SJCRH30 (cell line): ENCODE measurements around the gene GPR87. TPM values are rescaled to one million over a fixed set of nuclear protein-coding genes. Genes with fewer than 3 reads are reported as not detected.

Experiments
- DNase-seq, 2 experiments: peaks; one replicate each; pipeline ENCODE4 v3.0.0-alpha.2; 2015 to 2020
- H3K27ac ChIP-seq: fragments of 250-450 bp; sonication (Bioruptor Pico); 2 replicates; pipeline ENCODE4 v1.5.1; 2020; ENCODE audit warnings: mild to moderate bottlenecking, moderate library complexity
- H3K27me3 ChIP-seq: fragments of 250-450 bp; sonication (Bioruptor Pico); 2 replicates; pipeline ENCODE4 v1.5.1; 2020; ENCODE audit warnings: mild to moderate bottlenecking, moderate library complexity
- H3K36me3 ChIP-seq: fragments of 250-450 bp; sonication (Bioruptor Pico); 2 replicates; pipeline ENCODE4 v1.5.1; 2020; ENCODE audit warnings: mild to moderate bottlenecking, moderate library complexity
- H3K4me1 ChIP-seq: fragments of 250-450 bp; sonication (Bioruptor Pico); 2 replicates; pipeline ENCODE4 v1.5.1; 2020; ENCODE audit warnings: mild to moderate bottlenecking, moderate library complexity
- H3K4me3 ChIP-seq: fragments of 250-450 bp; sonication (Bioruptor Pico); 2 replicates; pipeline ENCODE4 v1.5.1; 2020; ENCODE audit warnings: mild to moderate bottlenecking, moderate library complexity
- H3K9me3 ChIP-seq: fragments of 250-450 bp; sonication (Bioruptor Pico); replicated peaks from 2 replicates; pipeline ENCODE4 v1.5.1; 2020; ENCODE audit warnings: mild to moderate bottlenecking, moderate library complexity
- total RNA-seq: library from RNA; depleted of rRNA; stranded (reverse); fragments of >200 nt; shearing (Covaris generic); gene quantifications from 2 replicates; pipeline ENCODE4 v1.2.3, GENCODE V29; 2014

The GPR87 gene
- total RNA-seq, 1 experiment from 2014 or later = not detected

DNA sequence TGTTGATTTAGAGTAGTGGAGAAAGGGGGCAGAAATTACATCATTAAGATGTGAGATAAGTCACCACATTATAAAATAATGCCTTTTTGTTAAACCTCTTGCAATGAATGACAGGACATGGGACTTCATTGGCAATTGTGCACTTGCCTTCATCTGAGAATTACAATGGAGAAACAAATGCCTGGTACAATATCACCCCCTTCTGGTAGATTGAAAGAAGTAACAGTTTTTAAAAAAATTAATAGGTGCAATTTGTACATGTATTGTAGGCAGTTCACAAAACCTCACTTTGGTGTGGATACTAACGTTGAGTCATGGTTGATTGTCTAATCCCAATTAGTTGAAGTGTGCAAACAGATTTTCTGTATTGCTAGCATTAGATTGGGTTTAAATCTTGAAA lies 33.7 kb downstream of the GPR87 start:
- peak in 1 of 2 experiments; percentile 59 for DNase-seq
- Histone ChIP-seq H3K4me1 (no peaks in the 10 kb centered on the region), H3K27me3 (no peaks in the 10 kb centered on the region), H3K9me3 (no peaks in the 10 kb centered on the region), H3K4me3 (no peak overlapping the region), H3K27ac (no peak overlapping the region), H3K36me3 (no peaks in the 10 kb centered on the region)

DNA sequence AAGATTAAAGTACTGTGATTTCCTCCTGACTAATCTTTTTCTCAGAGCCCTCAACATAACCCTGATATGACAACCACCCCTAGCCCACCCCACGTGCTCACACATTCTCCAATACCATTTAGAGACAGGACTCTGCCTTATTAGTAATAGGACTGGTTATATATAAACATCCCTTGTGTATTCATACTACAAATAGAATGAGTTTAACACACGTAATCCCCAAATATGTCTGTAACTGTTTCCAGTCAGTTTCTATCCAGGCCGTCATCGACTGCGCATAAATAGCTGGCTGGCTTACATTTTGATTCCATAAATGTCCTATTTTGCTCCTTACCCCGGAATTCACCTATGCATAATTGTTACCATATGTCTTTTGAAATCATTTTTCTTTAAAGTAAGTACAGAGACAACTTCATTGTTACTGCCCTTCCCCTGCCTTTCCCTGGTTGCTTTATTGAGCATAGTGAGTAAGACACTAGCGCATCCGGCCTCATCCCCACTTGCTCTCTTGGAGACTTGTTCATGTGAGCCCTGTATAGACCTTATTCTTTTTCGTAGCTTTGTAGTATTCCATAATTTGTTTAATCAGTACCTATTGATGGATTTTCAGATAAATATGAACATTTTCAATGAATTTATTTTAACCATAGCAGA lies 34.8 kb downstream of the GPR87 start:
- H3K4me3 ChIP-seq = no peak overlapping the region
- H3K9me3 ChIP-seq = no peaks in the 10 kb centered on the region
- H3K27me3 ChIP-seq = no peaks in the 10 kb centered on the region
- DNase-seq = no peak
- no peak overlapping the region for H3K27ac ChIP-seq
- no peaks in the 10 kb centered on the region for H3K4me1 ChIP-seq
- H3K36me3 ChIP-seq = no peaks in the 10 kb centered on the region

DNA sequence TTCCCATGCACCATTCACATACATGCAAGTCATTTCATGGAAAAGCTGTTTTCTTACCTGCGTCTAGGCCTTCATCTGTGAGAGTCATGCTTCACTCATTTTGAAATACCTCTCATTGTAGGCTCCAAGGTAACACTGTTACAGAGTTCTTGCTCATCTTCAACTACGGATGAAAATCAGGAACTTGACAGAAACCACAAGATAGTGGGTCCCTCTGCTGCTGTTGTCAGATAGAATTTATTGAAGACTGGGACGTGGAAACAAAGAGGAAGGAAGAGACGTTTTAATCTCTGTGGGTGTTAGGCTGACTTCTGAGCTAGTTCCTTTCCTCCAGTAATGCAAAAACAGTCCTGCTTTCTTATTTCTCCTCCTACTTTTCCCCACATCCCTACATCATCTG lies 38.4 kb downstream of the GPR87 start, which contains the start of gene P2RY14:
TSS of gene P2RY14 (minus strand) at position 313 of the 400 bp plus-strand sequence. CDS start 64,226 bp downstream, outside the sequence.
- H3K9me3 ChIP-seq = no peaks in the 10 kb centered on the region
- H3K4me1 ChIP-seq = no peaks in the 10 kb centered on the region
- no peaks in the 10 kb centered on the region for H3K27me3 ChIP-seq
- no peak within 1 kb of the TSS for H3K27ac ChIP-seq
- no peak for DNase-seq
- no peaks in the 10 kb centered on the region for H3K36me3 ChIP-seq
- H3K4me3 ChIP-seq = no peak within 1 kb of the TSS

DNA sequence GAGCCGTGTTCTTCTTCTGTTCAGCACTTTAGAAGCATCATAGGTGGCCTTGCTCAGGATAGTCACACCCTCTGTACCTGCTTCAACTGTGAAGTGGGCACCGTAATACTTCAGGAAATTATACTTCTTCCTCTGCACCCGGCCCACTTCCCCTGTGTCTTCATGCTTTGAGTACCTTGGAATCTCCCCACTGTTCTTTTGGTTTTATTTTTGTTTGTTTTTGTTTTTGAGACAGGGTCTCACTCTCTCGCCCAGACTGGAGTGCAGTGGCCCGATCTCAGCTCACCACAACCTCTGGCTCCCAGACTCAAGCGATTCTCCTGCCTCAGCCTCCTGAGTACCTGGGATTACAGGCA lies 40.0 kb downstream of the GPR87 start:
- no peaks in the 10 kb centered on the region for H3K36me3 ChIP-seq
- H3K4me1 ChIP-seq = no peaks in the 10 kb centered on the region
- H3K27me3 ChIP-seq = no peaks in the 10 kb centered on the region
- no peak overlapping the region for H3K27ac ChIP-seq
- H3K9me3 ChIP-seq = no peaks in the 10 kb centered on the region
- no peak for DNase-seq
- H3K4me3 ChIP-seq = no peak overlapping the region

DNA sequence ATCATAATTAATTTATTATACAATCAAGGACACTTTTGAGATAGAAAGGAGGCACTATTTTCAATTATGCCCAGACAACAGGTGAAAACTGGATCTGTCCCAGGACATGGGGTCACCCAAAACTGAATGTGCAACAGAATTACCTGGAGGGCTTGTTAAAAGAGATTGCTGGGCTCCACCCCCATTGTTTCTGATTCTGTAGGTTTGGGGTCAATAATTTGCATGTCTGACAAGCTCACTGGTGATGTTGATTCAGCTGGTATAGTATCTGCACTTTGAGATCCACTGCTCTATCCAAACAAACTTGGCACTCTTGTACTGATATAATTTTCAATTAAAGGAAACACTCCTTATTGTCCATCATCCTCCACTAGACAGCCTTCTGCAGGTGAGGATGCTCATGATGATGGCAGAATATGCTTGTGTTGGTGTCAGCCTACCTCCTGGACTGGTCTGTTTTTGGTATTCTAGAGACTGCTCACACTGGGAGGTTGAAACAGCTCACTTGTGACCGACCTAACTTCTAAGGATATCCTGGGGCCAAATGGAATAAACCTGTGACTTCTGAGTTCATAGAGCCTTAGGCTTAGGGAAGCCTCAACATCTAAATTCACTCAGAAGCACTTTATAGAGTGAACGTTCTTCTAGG lies 40.5 kb downstream of the GPR87 start:
- no peaks in the 10 kb centered on the region for H3K9me3 ChIP-seq
- H3K4me3 ChIP-seq = no peak overlapping the region
- DNase-seq = no peak
- no peaks in the 10 kb centered on the region for H3K4me1 ChIP-seq
- H3K27ac ChIP-seq = no peak overlapping the region
- no peaks in the 10 kb centered on the region for H3K36me3 ChIP-seq
- H3K27me3 ChIP-seq = no peaks in the 10 kb centered on the region

DNA sequence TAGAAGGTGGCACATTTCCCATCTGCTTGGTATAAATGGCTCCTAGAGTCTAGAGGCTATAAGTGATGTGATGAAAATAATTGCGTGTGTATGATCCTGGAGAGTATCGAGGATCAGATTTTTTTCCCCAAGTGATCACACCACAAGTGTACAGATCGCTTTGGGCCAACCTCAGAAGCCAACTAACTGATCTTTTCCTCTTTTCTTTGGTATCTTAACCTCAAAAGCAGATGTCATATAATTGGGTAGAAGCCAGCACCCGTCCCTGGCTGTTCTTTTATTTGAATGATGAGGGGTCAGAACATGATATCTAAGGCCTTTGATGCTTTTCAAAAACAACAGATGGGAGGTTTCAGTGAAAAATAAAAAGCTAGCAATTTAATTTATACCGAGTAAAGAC lies 41.5 kb downstream of the GPR87 start:
- no peaks in the 10 kb centered on the region for H3K27me3 ChIP-seq
- DNase-seq = no peak

DNA sequence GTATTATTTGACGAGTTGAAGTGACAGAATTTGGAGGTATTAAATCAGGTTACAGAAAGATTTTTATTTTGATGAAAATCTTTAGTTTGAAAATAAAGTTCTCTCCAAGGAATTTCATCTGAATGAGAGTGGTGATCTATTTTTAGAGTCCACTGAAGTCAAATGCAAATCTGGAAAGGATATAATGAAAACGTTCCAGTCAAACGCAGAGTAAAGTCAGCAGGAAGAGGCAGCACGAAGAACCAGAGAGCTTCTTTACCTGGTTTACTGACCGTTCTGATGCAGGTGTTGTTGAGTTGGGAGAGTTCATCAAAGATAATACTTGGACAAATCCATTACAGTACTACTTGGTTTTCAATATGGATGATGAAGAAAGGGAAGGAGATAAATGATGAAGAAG lies 47.0 kb downstream of the GPR87 start:
- Histone ChIP-seq H3K36me3 (no peaks in the 10 kb centered on the region), H3K9me3 (no peaks in the 10 kb centered on the region), H3K27me3 (no peaks in the 10 kb centered on the region), H3K4me3 (no peak overlapping the region), H3K27ac (no peak overlapping the region), H3K4me1 (no peaks in the 10 kb centered on the region)
- no peak for DNase-seq

More for the DNA sequence above, 41.5 kb downstream of the GPR87 start:
- no peak overlapping the region for H3K27ac ChIP-seq
- H3K4me3 ChIP-seq = no peak overlapping the region
- no peaks in the 10 kb centered on the region for H3K9me3 ChIP-seq
- no peaks in the 10 kb centered on the region for H3K36me3 ChIP-seq
- H3K4me1 ChIP-seq = no peaks in the 10 kb centered on the region

DNA sequence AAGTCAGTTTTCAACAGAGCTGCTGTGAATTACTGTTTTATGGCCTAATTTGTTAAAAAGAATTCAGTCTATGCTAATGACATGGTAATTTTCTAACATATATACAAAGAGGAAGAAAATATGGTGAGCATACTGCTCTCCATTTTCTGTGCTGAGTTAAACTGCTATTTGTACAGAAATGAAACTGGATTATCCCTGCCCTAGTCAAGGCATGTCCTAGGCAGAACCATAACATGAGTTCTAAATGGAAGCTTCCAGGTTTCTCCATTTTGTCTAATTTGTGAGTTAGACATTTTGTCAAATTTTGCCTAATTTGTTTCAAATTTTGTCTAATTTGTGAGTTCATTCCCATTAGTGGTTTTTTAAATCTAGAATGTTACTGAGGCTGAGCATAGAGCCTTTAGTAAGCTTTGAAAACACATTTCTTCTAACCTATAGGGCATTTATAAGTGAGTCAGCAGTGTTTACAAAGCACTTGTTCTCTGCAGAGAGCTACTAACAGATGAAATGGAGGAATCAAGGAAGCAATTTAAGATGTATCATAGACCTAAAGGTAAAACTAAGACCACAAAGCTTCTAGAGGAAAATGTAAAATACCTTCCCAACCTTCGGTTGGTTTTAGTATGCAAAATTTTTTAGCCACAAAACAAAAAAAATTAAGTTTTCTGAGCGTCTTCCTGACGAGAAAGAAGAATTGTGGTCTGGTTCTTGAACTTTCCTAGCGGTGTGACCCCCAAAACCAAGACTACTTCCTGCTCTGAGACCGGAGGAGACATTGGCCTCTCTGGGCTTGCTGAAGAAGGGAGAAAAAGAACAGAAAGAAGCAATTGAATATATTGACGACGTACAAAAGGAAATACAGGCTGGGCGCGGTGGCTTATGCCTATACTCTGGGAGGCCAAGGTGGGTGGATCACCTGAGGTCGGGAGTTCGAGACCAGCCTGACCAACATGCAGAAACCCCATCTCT lies 48.1 kb downstream of the GPR87 start:
- no peak overlapping the region for H3K27ac ChIP-seq
- H3K27me3 ChIP-seq = no peaks in the 10 kb centered on the region
- H3K4me3 ChIP-seq = no peak overlapping the region
- no peaks in the 10 kb centered on the region for H3K9me3 ChIP-seq
- no peaks in the 10 kb centered on the region for H3K4me1 ChIP-seq
- H3K36me3 ChIP-seq = no peaks in the 10 kb centered on the region
- DNase-seq = no peak

DNA sequence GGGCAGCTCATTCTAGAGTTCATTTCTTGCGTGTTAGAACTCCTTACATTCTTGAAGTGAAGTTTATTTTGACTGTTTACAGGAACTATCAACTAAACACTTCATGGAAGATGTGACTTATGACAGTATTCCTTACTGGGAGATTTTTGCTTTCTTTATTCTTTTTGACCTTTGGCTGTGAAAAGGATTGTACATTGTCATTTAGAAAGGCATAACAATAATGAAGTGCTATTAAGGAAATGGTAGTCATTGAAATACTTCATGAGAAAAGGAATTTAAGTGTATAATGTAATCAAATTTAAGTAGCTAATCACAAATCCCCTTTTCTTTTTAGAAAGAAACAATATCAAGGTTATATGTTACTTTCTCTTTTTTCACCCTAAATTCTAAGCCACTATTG lies 49.6 kb downstream of the GPR87 start:
- Histone ChIP-seq H3K4me1 (no peaks in the 10 kb centered on the region), H3K9me3 (no peaks in the 10 kb centered on the region), H3K27ac (no peak overlapping the region), H3K27me3 (no peaks in the 10 kb centered on the region), H3K4me3 (no peak overlapping the region), H3K36me3 (no peaks in the 10 kb centered on the region)
- no peak for DNase-seq

DNA sequence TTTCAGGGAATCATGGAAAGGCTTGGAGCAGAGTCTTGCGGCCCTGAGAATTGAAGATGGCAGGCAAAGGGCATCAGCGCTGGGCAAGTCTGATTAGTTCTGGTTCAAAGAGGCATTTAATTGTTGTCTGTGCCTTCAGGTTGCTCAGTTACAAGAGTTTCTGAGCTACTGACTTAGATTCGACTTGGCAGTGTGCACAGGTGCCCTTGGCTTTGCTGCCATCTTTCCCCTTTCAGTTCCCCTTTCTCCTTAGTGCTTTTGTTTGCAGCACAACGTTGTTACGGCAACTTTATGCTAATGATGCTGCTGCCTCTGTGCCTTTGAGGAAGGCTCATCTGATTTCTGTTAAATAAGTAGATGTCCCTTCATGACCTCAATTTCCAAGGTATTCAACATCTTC lies 50.8 kb downstream of the GPR87 start:
- Histone ChIP-seq H3K9me3 (no peaks in the 10 kb centered on the region), H3K4me1 (no peaks in the 10 kb centered on the region), H3K27me3 (no peaks in the 10 kb centered on the region), H3K36me3 (no peaks in the 10 kb centered on the region), H3K4me3 (no peak overlapping the region), H3K27ac (no peak overlapping the region)
- DNase-seq = no peak

DNA sequence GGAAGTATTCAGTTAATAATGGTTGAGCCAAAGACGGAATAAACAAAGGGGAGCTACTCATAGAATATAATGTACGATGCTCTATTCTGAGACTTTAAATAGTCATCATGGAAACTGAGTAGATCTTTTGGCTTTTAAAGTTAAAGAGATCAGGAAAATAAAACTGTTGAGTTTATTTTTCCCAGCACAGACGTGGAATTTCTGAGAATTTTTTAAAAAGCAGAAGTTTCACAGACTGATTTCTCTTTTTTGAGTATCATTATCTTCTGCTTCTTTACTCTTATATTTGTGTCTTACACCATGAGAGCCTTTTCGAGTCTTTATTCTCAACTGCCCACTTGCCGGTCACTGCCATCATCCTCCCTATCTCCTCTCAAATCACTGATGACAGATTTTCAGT lies 51.5 kb downstream of the GPR87 start:
- Histone ChIP-seq H3K4me3 (no peak overlapping the region), H3K4me1 (no peaks in the 10 kb centered on the region), H3K36me3 (no peaks in the 10 kb centered on the region), H3K27ac (no peak overlapping the region), H3K27me3 (no peaks in the 10 kb centered on the region), H3K9me3 (no peaks in the 10 kb centered on the region)
- no peak for DNase-seq

DNA sequence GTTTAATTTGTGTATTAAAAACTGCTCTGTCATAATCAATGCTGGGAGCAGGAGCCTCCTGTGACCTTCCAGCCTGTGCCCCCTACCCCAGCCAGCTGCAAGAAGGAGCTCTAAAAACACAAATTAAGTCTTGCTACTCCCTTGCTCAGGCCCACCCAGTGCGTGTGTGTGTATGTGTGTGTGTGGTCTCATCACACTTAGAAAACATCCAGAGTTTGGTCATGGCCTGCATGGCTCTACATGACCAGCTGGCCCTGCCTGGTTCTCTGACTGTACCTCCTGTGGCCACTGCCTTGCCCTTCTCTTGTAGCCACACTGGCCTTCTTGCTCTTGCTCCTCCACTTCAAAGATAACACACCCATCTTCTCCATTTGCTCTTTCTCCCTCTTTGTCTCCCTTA lies 52.0 kb downstream of the GPR87 start:
- no peaks in the 10 kb centered on the region for H3K36me3 ChIP-seq
- H3K27ac ChIP-seq = no peak overlapping the region
- H3K4me3 ChIP-seq = no peak overlapping the region
- DNase-seq = peak; percentile 3
- H3K27me3 ChIP-seq = no peaks in the 10 kb centered on the region
- H3K9me3 ChIP-seq = no peaks in the 10 kb centered on the region
- H3K4me1 ChIP-seq = no peaks in the 10 kb centered on the region

DNA sequence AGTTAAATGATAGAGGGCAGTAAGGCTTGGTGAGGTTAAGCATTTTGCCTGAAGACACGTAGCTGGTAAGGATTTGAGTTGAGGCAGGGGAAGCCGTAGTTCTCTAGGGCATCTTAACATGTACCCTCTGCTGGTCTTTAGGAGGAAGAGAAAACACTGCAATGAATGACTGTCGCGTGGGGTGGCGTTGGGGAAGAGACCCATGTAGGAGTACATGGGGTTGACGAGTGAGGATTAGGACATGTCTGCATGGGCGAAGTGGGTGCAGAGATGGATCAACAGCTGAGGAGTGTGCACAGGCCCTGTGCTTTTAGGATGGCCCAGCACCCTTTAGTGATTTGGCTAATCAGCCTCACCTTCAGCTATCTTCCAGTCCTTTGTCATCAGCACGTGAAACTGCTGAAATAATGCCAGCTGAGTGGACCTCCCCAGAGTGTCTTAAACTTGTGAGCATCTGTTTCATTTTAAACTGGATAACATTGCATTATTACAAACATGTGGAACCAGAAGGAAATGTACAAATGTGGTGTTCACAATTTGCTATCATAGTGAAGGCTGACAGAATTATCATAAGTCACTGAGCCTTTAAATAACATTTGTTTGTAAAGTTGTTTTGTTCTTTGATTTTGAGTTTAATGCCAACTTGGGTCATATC lies 53.6 kb downstream of the GPR87 start:
- Histone ChIP-seq H3K4me1 (no peaks in the 10 kb centered on the region), H3K27me3 (no peaks in the 10 kb centered on the region), H3K4me3 (no peak overlapping the region), H3K36me3 (no peaks in the 10 kb centered on the region), H3K27ac (no peak overlapping the region), H3K9me3 (no peaks in the 10 kb centered on the region)
- DNase-seq = no peak

DNA sequence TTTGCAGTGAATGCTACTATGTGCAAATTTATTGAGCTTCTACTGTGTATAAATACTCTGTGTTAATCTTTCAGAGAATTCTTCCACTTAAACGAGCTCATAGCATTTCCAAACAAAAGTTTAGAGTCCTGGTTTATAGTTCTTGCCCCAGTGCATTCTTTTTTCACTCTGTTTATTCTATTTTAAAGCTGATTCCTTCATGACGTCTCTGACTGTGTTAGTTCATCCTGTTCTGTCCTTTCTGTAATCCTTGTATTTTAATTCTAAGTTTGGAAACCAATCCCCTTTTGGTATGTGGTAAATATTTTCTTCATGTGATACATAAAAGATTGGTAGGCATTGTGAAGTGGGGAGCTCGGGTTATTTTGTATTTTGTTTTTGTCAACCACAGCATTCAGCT lies 57.0 kb downstream of the GPR87 start:
- no peak for DNase-seq

DNA sequence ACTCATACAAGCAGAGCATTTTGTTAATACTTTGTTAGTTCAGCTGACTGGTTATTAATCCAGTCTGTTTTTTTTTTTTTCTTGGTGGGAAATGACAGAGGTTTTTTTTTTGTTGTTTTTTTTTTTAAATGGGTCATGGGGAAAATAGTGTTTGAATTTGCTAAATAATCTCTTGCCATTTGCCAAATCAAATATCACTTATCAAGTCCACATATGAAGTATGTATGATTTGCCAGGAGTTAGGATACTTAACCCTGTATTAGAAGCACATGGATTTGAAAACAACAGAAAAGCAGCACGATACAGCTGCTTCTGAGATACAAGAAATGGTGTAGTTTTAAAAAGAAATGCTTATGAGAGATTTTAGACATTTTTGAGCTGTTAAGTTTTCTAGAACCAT lies 59.9 kb downstream of the GPR87 start:
- Histone ChIP-seq H3K9me3 (no peaks in the 10 kb centered on the region), H3K4me3 (no peak overlapping the region), H3K4me1 (no peaks in the 10 kb centered on the region), H3K27ac (no peak overlapping the region), H3K36me3 (no peaks in the 10 kb centered on the region), H3K27me3 (no peaks in the 10 kb centered on the region)
- no peak for DNase-seq

More for the DNA sequence above, 57.0 kb downstream of the GPR87 start:
- Histone ChIP-seq H3K27me3 (no peaks in the 10 kb centered on the region), H3K27ac (no peak overlapping the region), H3K4me1 (no peaks in the 10 kb centered on the region), H3K4me3 (no peak overlapping the region), H3K9me3 (no peaks in the 10 kb centered on the region), H3K36me3 (no peaks in the 10 kb centered on the region)
